Chondrocyte (in vitro differentiated cells): Measurements from ENCODE around the gene CLEC5A. TPM values are rescaled to one million over a fixed set of nuclear protein-coding genes. Genes with fewer than 3 reads are reported as not detected.

Source experiments
- DNase-seq: peaks from one replicate; pipeline ENCODE4 v3.0.0; 2021; ENCODE audit warnings: mixed read lengths, low spot score
- H3K27ac Mint-ChIP-seq: one replicate; pipeline ENCODE4 v1.8.0; 2021; ENCODE audit warnings: mild to moderate bottlenecking, moderate library complexity, mixed read lengths; ENCODE audit not compliant: unreplicated experiment
- H3K27me3 Mint-ChIP-seq: 2 replicates; pipeline ENCODE4 v1.8.0; 2021; ENCODE audit warnings: low read depth, mixed read lengths
- H3K36me3 Mint-ChIP-seq: 2 replicates; pipeline ENCODE4 v1.8.0; 2021; ENCODE audit warnings: low read depth, mixed read lengths
- H3K4me1 Mint-ChIP-seq: 2 replicates; pipeline ENCODE4 v1.8.0; 2021; ENCODE audit warnings: low read depth, mild to moderate bottlenecking, mixed read lengths
- H3K4me3 Mint-ChIP-seq: one replicate; pipeline ENCODE4 v1.8.0; 2021; ENCODE audit warnings: mild to moderate bottlenecking, moderate library complexity, mixed read lengths; ENCODE audit not compliant: unreplicated experiment
- H3K9me3 Mint-ChIP-seq: 2 replicates; pipeline ENCODE4 v1.8.0; 2021; ENCODE audit warnings: low read depth, mixed read lengths
- total RNA-seq: library from RNA; stranded (reverse); gene quantifications from 3 replicates; pipeline ENCODE4 v1.2.1, GENCODE V29; 2021
- TF ChIP-seq, protein P1 (sequence below): fragments of 200-600 bp; sonication (generic); IDR thresholded peaks from 2 replicates; pipeline ENCODE4 v1.5.0; 2021; ENCODE audit warnings: antibody characterized with exemption, mild to moderate bottlenecking, moderate library complexity

The CLEC5A gene
- total RNA-seq, 1 donor from 2014 or later, result not detected

- TF ChIP-seq, protein P1, sequence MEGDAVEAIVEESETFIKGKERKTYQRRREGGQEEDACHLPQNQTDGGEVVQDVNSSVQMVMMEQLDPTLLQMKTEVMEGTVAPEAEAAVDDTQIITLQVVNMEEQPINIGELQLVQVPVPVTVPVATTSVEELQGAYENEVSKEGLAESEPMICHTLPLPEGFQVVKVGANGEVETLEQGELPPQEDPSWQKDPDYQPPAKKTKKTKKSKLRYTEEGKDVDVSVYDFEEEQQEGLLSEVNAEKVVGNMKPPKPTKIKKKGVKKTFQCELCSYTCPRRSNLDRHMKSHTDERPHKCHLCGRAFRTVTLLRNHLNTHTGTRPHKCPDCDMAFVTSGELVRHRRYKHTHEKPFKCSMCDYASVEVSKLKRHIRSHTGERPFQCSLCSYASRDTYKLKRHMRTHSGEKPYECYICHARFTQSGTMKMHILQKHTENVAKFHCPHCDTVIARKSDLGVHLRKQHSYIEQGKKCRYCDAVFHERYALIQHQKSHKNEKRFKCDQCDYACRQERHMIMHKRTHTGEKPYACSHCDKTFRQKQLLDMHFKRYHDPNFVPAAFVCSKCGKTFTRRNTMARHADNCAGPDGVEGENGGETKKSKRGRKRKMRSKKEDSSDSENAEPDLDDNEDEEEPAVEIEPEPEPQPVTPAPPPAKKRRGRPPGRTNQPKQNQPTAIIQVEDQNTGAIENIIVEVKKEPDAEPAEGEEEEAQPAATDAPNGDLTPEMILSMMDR, result no peak
- H3K27me3 Mint-ChIP-seq, result peaks cover 2% of the 10 kb centered on the region
- peaks cover 1% of the 10 kb centered on the region for H3K36me3 Mint-ChIP-seq
- no peaks in the 10 kb centered on the region for H3K4me1 Mint-ChIP-seq
- H3K4me3 Mint-ChIP-seq, result no peak overlapping the region
- DNase-seq, result no peak
- peaks cover 5% of the 10 kb centered on the region for H3K9me3 Mint-ChIP-seq
- H3K27ac Mint-ChIP-seq, result no peak overlapping the region
Observed at GRCh38 chr7:141889321-141889720, 57.5 kb downstream of the CLEC5A start.

GRCh38 chr7:141884539-141885225, 62.1 kb downstream of the CLEC5A start:
- no peaks in the 10 kb centered on the region for H3K27me3 Mint-ChIP-seq
- H3K9me3 Mint-ChIP-seq, result peaks cover 12% of the 10 kb centered on the region
- no peak for DNase-seq
- H3K4me3 Mint-ChIP-seq, result no peak overlapping the region
- TF ChIP-seq, protein P1, result no peak
- H3K36me3 Mint-ChIP-seq, result peaks cover 1% of the 10 kb centered on the region
- no peaks in the 10 kb centered on the region for H3K4me1 Mint-ChIP-seq
- no peak overlapping the region for H3K27ac Mint-ChIP-seq

GRCh38 chr7:141880960-141881359, 65.8 kb downstream of the CLEC5A start:
- Mint-ChIP-seq H3K27ac (no peak overlapping the region), H3K9me3 (peaks cover 20% of the 10 kb centered on the region), H3K4me1 (no peaks in the 10 kb centered on the region), H3K4me3 (no peak overlapping the region), H3K36me3 (no peaks in the 10 kb centered on the region), H3K27me3 (no peaks in the 10 kb centered on the region)
- TF ChIP-seq, protein P1, result no peak
- no peak for DNase-seq

DNA sequence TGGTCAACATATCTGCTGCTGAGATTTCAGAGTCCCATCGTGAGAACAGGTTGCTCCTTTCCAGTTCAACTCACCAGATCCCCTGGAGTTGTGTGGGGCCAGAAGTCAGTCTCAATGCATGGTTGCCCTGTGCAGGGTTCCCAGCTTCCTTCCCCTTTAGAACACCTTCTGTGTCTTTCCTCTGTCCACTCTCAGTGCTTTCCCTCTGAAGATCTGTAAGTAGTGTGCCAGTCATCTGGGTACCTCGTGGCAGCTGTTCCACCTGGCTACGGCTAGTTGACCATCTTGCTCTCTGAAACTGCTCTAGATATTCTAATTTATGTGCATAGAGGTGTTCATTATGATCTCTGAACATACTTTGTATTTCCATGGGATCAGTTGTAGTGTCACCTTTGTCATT, 69.4 kb downstream of the CLEC5A start:
- Mint-ChIP-seq H3K9me3 (peaks cover 10% of the 10 kb centered on the region), H3K27ac (no peak overlapping the region), H3K4me3 (no peak overlapping the region), H3K4me1 (no peaks in the 10 kb centered on the region), H3K27me3 (no peaks in the 10 kb centered on the region), H3K36me3 (no peaks in the 10 kb centered on the region)
- no peak for DNase-seq
- TF ChIP-seq, protein P1, result no peak

Other genes with a start within 250 kb of the CLEC5A start
- gene DENND11, start 244.8 kb downstream of the CLEC5A start, total RNA-seq, result 8.0 to 9.2 TPM (median 8.5 TPM) in 3 replicates
- gene WEE2, start 238.6 kb downstream of the CLEC5A start, total RNA-seq, result not detected in 3 replicates
- gene SSBP1, start 208.6 kb downstream of the CLEC5A start, total RNA-seq, result 100 to 114 TPM (median 102 TPM) in 3 replicates
- gene TAS2R3, start 182.9 kb downstream of the CLEC5A start, total RNA-seq, result 0.52 to 2.9 TPM in 2 of 3 replicates, not detected in the other
- gene TAS2R4, start 170.3 kb downstream of the CLEC5A start, total RNA-seq, result 0.28 to 1.3 TPM (median 0.35 TPM) in 3 replicates
- 0.62 to 1.5 TPM (median 0.72 TPM) in 3 replicates for gene TAS2R5, start 156.8 kb downstream of the CLEC5A start, total RNA-seq
- gene PRSS37, start 105.5 kb downstream of the CLEC5A start, total RNA-seq, result not detected in 3 replicates
- gene OR9A4, start 30.6 kb downstream of the CLEC5A start, total RNA-seq, result not detected in 3 replicates
- gene TAS2R38, start 26.8 kb upstream of the CLEC5A start, total RNA-seq, result not detected in 3 replicates
- 0.10 to 0.27 TPM (median 0.17 TPM) in 3 replicates for gene MGAM, start 48.9 kb upstream of the CLEC5A start, total RNA-seq
- not detected in 3 replicates for gene MGAM2, start 164.7 kb upstream of the CLEC5A start, total RNA-seq